Suprapubic skin (tissue), 4 donors: ENCODE data around the gene PRDX2. TPM values are rescaled to one million over a fixed set of nuclear protein-coding genes. Genes with fewer than 3 reads are reported as not detected.
A peak's percentile ranks its signal among the peaks of the same experiment; 100 is the strongest.

ENCODE experiments used
- DNase-seq, 2 donors: peaks; one replicate each; pipeline ENCODE4 v3.0.0-alpha.2; 2019; ENCODE audit warnings: low spot score in 2 of 2
- H3K27ac ChIP-seq: fragments of 200-600 bp; sonication (generic); one replicate; pipeline ENCODE4 v1.5.1; 2019
- H3K27me3 ChIP-seq: fragments of 200-600 bp; sonication (generic); one replicate; pipeline ENCODE4 v1.5.1; 2019
- H3K36me3 ChIP-seq: fragments of 200-600 bp; sonication (generic); one replicate; pipeline ENCODE4 v1.5.1; 2019
- H3K4me1 ChIP-seq: fragments of 200-600 bp; sonication (generic); one replicate; pipeline ENCODE4 v1.5.1; 2019
- H3K4me3 ChIP-seq: fragments of 200-600 bp; sonication (generic); one replicate; pipeline ENCODE4 v1.5.1; 2019; ENCODE audit warnings: mild to moderate bottlenecking
- H3K9me3 ChIP-seq: fragments of 200-600 bp; sonication (generic); one replicate; pipeline ENCODE4 v1.5.1; 2019
- EP300 ChIP-seq: sonication (generic); formaldehyde crosslinking; IDR thresholded peaks from one replicate; pipeline ENCODE4 v1.6.1; 2017; ENCODE audit warnings: antibody characterized with exemption
- POLR2A ChIP-seq, 2 donors: fragments of 450-650 bp; IDR thresholded peaks; one replicate each; pipeline ENCODE4 v1.6.1; 2017; ENCODE audit warnings: antibody characterized with exemption in 2 of 2, mild to moderate bottlenecking in 2 of 2, moderate library complexity in 2 of 2
- POLR2AphosphoS5 ChIP-seq, 3 donors: sonication (generic); formaldehyde crosslinking; IDR thresholded peaks; one replicate each; pipeline ENCODE4 v1.6.1; 2017; ENCODE audit warnings: antibody characterized with exemption in 3 of 3
- WGBS: methylation state at CpG from one replicate; pipeline ENCODE4 v1.1.5; 2018; 5-methylcytosine and 5-hydroxymethylcytosine counted together
- total RNA-seq, 4 donors: library from RNA; depleted of rRNA; stranded (reverse); fragments of >200 nt; gene quantifications; one replicate each; pipeline ENCODE4 v1.1.0, GENCODE V29; 2016
- TF ChIP-seq, protein P1 (sequence below), 2 donors: fragments of 200-600 bp in 1 of 2; fragments of 450-650 bp in 1 of 2; sonication (generic) in 1 of 2; IDR thresholded peaks; one replicate each; pipeline ENCODE4 v1.5.1; 2016 to 2019; ENCODE audit warnings: antibody characterized with exemption in 2 of 2, mild to moderate bottlenecking in 1 of 2, moderate library complexity in 1 of 2

PRDX2 gene
- total RNA-seq, 4 donors from 2014 or later = 270 to 579 (median 540) TPM

DNA sequence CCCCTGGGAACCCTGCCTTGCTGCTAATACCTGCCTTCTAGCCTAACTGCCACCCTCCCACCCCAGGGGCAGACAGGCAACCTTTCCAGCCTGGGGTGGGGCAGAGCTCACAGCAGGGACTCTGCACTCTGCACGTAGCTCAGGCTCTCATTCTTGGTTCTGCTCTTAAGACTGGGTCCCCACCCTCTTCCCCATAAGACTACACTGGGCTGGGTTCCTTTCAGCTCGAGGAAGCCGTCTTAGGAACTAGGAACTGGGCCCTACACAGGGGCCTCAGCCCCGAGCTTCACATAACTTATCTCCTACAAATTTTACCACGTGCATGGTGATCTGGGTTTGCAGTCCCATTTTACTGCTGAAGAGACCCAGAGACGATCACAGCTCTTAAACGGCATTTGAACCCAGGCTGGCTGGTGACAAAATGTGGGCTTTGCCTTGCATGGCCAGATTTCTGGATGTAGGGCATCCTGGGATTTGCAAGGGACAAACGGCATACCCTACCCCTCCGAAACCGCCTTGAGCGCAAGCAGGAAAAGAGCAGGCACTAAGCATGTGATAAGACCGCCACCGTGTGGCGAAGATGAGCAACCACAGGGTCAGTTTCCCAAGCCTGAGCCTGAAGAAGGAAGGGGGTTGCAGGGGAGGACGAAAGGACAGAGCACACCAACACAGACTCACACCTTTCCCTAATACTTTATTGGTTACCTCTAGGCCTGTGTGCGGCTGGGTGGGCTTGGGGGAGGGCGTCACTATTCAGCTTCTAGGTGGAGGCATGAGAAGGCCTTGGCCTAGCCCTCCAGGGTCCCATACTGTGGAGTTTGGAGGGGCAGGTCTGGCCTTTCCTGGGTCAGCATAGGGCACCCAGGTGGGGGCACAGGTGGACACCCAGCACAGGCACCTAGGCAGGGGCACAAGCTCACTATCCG, 5.2 kb downstream of the PRDX2 start:
- TF ChIP-seq EP300 (no peak), POLR2AphosphoS5 (IDR thresholded peaks at IDR 0.05) (peak in 1 of 3 donors; percentile 80), POLR2A (IDR thresholded peaks at IDR 0.05) (no peak)
- TF ChIP-seq, protein P1, sequence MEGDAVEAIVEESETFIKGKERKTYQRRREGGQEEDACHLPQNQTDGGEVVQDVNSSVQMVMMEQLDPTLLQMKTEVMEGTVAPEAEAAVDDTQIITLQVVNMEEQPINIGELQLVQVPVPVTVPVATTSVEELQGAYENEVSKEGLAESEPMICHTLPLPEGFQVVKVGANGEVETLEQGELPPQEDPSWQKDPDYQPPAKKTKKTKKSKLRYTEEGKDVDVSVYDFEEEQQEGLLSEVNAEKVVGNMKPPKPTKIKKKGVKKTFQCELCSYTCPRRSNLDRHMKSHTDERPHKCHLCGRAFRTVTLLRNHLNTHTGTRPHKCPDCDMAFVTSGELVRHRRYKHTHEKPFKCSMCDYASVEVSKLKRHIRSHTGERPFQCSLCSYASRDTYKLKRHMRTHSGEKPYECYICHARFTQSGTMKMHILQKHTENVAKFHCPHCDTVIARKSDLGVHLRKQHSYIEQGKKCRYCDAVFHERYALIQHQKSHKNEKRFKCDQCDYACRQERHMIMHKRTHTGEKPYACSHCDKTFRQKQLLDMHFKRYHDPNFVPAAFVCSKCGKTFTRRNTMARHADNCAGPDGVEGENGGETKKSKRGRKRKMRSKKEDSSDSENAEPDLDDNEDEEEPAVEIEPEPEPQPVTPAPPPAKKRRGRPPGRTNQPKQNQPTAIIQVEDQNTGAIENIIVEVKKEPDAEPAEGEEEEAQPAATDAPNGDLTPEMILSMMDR (IDR thresholded peaks at IDR 0.05) = peak; percentile 88 to 95
- Histone ChIP-seq H3K4me1 (peaks cover 46% of the 10 kb centered on the region), H3K4me3 (peak overlapping the region; percentile 13), H3K27me3 (no peaks in the 10 kb centered on the region), H3K9me3 (no peaks in the 10 kb centered on the region), H3K27ac (peak overlapping the region; percentile 70), H3K36me3 (peaks cover 24% of the 10 kb centered on the region)
- DNase-seq = peak in 1 of 2 donors; percentile 87
- WGBS = 9% methylated on average over 17 of the region's 18 CpGs

DNA sequence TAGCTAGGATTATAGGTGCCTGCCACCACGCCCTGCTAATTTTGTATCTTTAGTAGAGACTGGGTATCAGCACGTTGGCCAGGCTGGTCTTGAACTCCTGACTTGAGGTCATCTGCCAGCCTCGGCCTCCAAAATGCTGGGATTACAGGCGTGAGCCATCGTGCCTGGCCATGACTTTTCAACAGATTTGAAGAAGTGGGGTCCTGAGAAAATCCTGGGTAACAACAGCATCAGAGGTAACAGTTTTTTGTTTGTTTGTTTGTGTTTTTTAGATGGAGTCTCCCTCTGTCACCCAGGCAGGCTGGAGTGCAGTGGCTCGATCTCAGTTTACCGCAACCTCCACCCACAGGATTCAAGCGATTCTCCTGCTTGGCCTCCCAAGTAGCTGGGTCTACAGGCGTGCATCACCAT, 6.6 kb downstream of the PRDX2 start:
- peaks cover 42% of the 10 kb centered on the region for H3K4me1 ChIP-seq
- no peaks in the 10 kb centered on the region for H3K27me3 ChIP-seq
- WGBS = 88% methylated on average over 9 of the region's 9 CpGs
- peak in 1 of 2 donors; percentile 8 for TF ChIP-seq POLR2A (IDR thresholded peaks at IDR 0.05)
- TF ChIP-seq POLR2AphosphoS5 (IDR thresholded peaks at IDR 0.05) = no peak
- H3K4me3 ChIP-seq = no peak overlapping the region
- DNase-seq = no peak
- no peaks in the 10 kb centered on the region for H3K9me3 ChIP-seq
- peaks cover 22% of the 10 kb centered on the region for H3K36me3 ChIP-seq
- no peak overlapping the region for H3K27ac ChIP-seq

DNA sequence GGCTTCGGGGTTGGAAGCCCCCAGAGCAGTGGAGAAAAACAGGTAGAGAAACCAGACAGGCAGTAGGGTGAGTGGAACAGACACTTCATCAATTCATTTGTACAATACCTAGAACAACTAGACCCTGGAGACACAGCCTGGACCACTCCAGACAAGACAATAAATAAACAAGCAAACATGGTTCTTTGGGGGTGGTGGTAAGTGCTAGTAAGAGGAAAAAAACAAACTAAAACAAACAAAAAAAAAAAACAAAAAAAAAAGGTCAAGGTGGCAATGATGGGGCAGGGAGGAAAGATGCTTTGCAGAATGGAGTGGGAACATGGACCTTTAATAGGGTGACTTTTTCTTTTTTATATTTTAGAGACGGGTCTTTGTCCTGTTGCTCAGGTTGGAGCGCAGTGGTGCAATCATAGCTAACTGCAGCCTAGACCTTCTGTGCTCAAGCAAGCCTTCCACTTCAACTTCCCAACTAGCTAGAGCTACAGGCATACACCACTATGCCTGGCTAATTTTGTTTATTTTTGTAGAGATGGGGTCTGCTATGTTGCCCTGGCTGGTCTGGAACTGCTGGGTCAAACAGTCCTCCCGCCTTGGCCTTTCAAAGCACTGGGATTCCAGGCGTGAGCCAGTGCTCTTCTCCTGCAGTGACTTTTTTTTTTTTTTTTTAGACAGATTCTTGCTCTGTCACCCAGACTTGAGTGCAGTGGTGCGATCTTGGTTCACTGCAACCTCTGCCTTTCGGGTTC, 7.2 kb downstream of the PRDX2 start:
- TF ChIP-seq, protein P1 (IDR thresholded peaks at IDR 0.05) = no peak
- no peak for TF ChIP-seq POLR2A (IDR thresholded peaks at IDR 0.05)
- no peak for TF ChIP-seq POLR2AphosphoS5 (IDR thresholded peaks at IDR 0.05)
- no peak for TF ChIP-seq EP300
- Histone ChIP-seq H3K27ac (peak overlapping the region; percentile 97), H3K27me3 (no peaks in the 10 kb centered on the region), H3K4me1 (peaks cover 43% of the 10 kb centered on the region), H3K9me3 (no peaks in the 10 kb centered on the region), H3K36me3 (peaks cover 16% of the 10 kb centered on the region), H3K4me3 (peak overlapping the region; percentile 88)
- WGBS = 62% methylated on average over 7 of the region's 7 CpGs
- peak in 1 of 2 donors; percentile 64 for DNase-seq

DNA sequence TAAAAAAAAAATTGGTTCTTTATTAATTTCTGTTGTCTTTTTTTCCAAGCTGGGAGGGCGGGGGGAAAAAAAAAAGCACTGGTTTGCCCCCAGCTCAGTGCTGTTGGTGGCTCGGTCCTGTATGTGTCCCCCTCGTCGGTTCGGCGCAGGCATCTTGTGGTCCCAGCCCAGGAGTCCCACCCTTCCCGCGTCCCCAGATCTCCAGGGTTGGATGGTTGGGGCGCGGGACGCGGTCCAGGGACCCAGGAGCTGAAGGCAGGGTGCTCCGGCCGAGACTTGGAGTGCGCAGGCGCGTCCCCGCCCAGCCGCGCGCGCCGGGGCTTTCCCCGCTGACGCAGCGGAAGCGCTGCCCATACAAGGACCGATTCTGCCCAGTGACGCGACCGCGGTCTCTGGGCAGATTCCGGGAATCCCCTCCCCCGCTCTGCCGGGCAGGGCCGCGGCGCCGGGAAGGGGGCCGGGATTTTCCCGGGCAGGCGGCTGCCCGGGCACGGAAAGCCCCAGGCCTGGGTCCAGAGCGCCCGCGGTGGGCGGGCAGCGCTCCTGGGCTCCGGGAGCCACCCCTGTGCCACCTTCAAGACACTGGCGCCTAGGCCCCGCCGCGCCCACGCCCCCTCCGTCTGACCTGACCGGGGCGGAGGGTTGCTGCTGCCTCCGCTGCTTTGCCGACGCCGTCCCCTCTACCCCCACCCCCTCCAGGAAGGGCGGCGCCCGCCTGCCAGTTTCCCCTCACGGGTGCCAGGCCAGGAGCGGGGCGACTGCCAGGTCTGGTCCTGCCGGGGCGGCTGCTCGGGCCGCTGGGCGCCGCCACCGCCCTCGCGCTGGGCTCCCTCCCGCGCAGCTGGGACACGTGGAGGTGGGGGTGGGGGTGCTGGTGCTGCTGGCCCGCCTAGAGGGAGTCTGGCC, 8.1 kb downstream of the PRDX2 start:
- Histone ChIP-seq H3K27ac (peak overlapping the region; percentile 97), H3K36me3 (peaks cover 7% of the 10 kb centered on the region), H3K9me3 (no peaks in the 10 kb centered on the region), H3K27me3 (no peaks in the 10 kb centered on the region), H3K4me1 (peaks cover 52% of the 10 kb centered on the region), H3K4me3 (peak overlapping the region; percentile 88)
- DNase-seq = peak; percentile 95 to 96
- WGBS = under 1% methylated on average over 16 of the region's 81 CpGs
- TF ChIP-seq, protein P1 (IDR thresholded peaks at IDR 0.05) = no peak
- TF ChIP-seq POLR2A (IDR thresholded peaks at IDR 0.05) (peak; percentile 46 to 67), POLR2AphosphoS5 (IDR thresholded peaks at IDR 0.05) (peak; percentile 33 to 98 (median 67)), EP300 (peak; percentile 63)

DNA sequence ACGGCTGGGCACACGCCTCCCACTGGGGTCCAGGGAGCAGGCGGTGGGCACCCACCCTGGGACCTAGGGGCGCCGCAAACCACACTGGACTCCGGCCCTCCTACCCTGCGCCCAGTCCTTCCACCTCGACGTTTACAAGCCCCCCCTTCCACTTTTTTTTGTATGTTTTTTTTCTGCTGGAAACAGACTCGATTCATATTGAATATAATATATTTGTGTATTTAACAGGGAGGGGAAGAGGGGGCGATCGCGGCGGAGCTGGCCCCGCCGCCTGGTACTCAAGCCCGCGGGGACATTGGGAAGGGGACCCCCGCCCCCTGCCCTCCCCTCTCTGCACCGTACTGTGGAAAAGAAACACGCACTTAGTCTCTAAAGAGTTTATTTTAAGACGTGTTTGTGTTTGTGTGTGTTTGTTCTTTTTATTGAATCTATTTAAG, 8.7 kb downstream of the PRDX2 start:
- H3K36me3 ChIP-seq = peaks cover 3% of the 10 kb centered on the region
- H3K9me3 ChIP-seq = no peaks in the 10 kb centered on the region
- no peak for TF ChIP-seq POLR2A (IDR thresholded peaks at IDR 0.05)
- TF ChIP-seq POLR2AphosphoS5 (IDR thresholded peaks at IDR 0.05) = no peak
- peaks cover 58% of the 10 kb centered on the region for H3K4me1 ChIP-seq
- H3K27ac ChIP-seq = peak overlapping the region; percentile 97
- no peaks in the 10 kb centered on the region for H3K27me3 ChIP-seq
- DNase-seq = no peak
- peak overlapping the region; percentile 88 for H3K4me3 ChIP-seq
- under 1% methylated on average over 20 of the region's 22 CpGs for WGBS
